ENCODE data around the gene RBMS2. TPM values are rescaled to one million over a fixed set of nuclear protein-coding genes. Genes with fewer than 3 reads are reported as not detected.
A peak's percentile ranks its signal among the peaks of the same experiment; 100 is the strongest.

The RBMS2 gene
- total and polyA plus RNA-seq, 10 of the 15 experiments (the other 5 are each of a cell fraction or from before 2014, with no cell fraction given): 0.56 to 7.1 (median 2.4) TPM

DNA sequence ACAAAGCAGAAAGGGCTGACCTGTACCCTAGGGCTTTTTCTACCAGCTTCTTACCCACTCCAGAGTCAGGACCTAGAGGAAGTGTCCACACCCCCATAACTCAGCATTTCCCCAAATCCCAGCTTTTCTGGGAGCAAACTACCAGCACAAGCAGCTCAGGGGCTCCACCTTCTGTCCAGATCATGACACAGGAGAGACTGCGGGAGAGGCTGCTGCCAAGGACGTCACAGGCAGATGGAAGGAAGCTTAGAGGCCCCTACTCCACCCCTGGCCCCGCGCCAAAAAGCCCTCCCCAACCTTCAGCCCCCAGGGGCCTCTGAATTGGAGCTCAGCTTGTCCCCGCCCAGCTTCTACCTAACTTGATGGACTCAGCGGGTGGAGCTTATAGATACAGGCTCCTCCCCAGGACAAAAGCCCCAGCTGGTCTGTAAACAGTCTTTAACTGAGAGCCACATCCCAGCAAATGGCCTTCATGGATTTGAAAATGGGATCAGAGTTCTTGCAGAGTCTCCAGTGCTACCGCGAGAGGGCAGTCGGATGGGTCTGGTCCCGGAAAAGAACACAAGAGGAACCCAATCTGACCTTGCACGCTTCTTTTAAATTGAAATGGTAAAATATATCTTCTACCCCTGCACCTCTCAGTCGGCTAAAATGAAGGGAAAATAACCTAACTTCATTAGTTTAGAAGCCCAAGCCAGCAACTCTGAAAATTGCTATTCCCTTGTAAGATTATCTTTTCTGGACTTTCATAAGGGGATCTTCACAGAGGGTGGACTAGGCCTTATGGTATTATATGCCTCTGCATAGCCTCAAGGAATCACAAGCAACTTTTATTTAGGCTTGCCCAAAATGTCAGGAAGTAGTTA lies 115.3 kb downstream of the RBMS2 start:
- Histone ChIP-seq H4K20me1 (ENCODE audit: control insufficient read depth, insufficient read depth) (no peaks in the 10 kb centered on the region), H3K27ac (ENCODE audit: control insufficient read depth, insufficient read depth) (peak overlapping the region; percentile 87), H3K79me2 (ENCODE audit: control insufficient read depth, insufficient read depth, low read length) (peaks cover 55% of the 10 kb centered on the region), H3K9me3 (replicated peaks; ENCODE audit: control insufficient read depth, insufficient read depth, low read length) (no peaks in the 10 kb centered on the region), H3K27me3 (replicated peaks in 1 of 2; ENCODE audit: control insufficient read depth in 2 of 2, insufficient read depth in 2 of 2, low read length in 1 of 2) (no peaks in the 10 kb centered on the region), H3K9ac (ENCODE audit: control insufficient read depth, insufficient read depth, low read length) (peak overlapping the region; percentile 92), H3K4me2 (ENCODE audit: control insufficient read depth, insufficient read depth) (peak overlapping the region; percentile 95), H3K36me3 (ENCODE audit: control insufficient read depth in 2 of 2, insufficient read depth in 2 of 2, low read length in 1 of 2) (peaks cover 6 to 22% of the 10 kb centered on the region in 2 experiments), H3K4me3 (peak overlapping the region; percentile 91), H2AFZ (ENCODE audit: control insufficient read depth, low read depth, low read length) (peak overlapping the region; percentile 73), H3K4me1 (ENCODE audit: control insufficient read depth, insufficient read depth, low read length) (peaks cover 21% of the 10 kb centered on the region)
- POLR2A ChIA-PET: interaction anchor here (0.6 to 6.9 kb wide), 24 partner anchors 9 to 520 kb away, joined by 3 to 155 read pairs (median 4); partner anchors contain the start of genes ATP5F1B, ESYT1, NACA and PTGES3
- DNase-seq (ENCODE audit: low read depth, low spot score) (peak; percentile 87), FAIRE-seq (peak; percentile 95), ATAC-seq (peak; percentile 69)
- 0% methylated on average over 12 of the region's 12 CpGs for WGBS (ENCODE audit: insufficient coverage, insufficient replicate concordance, low lambda C conversion rate, missing lambda C conversion rate)
- CTCF ChIA-PET: interaction anchor here (0.6 to 6.1 kb wide), 65 partner anchors 9 to 840 kb away, joined by 3 to 73 read pairs (median 5); partner anchors contain the start of genes ATP5F1B, HSD17B6, NACA and RBMS2
- RAD21 ChIA-PET (ENCODE audit: unreplicated experiment): interaction anchor here (0.6 to 10.0 kb wide), 59 partner anchors 9 to 592 kb away, joined by 3 to 176 read pairs (median 4); partner anchors contain the start of genes ATP5F1B, CNPY2, GLS2 and NACA
- SMC1A ChIA-PET (ENCODE audit: uncharacterized antibody, unreplicated experiment): interaction anchor here (0.6 to 6.1 kb wide), 42 partner anchors 8 to 655 kb away, joined by 3 to 68 read pairs (median 5); partner anchors contain the start of genes ATP5F1B, ESYT1, PTGES3 and SMARCC2
- intact Hi-C loops (cut with micrococcal nuclease; ENCODE audit: unreplicated experiment): loop anchor here (2.0 to 5.0 kb wide), 4 partner anchors 52 to 450 kb away; partner anchors contain the start of genes NAB2, NACA and PTGES3
- in situ Hi-C loops (cut with MboI): loop anchor here (10.0 kb wide), 1 partner anchor 448 kb away; the partner anchor contains the start of gene NAB2
- BruUV-seq (replicated peaks): TSS peak; percentile 75
- TF ChIP-seq BHLHE40 (IDR thresholded peaks at IDR 0.05; ENCODE audit: borderline replicate concordance in 1 of 2, low read depth in 2 of 2, low read length in 1 of 2): peak; percentile 52 to 62; a peak in 2 of 4 replicates
- peak; percentile 72 to 89 (median 81) for TF ChIP-seq CTCF (IDR thresholded peaks at IDR 0.05 in 2 of 3, conservative IDR thresholded peaks at IDR 0.05 in 1 of 3; ENCODE audit: control insufficient read depth in 2 of 3, extremely low read depth in 1 of 3, insufficient read depth in 1 of 3, low read depth in 3 of 3, low read length in 3 of 3)
- peak; percentile 86 for TF ChIP-seq POLR2AphosphoS5 (IDR thresholded peaks at IDR 0.05; ENCODE audit: low read length)
- no peak for TF ChIP-seq CBX3 (IDR thresholded peaks at IDR 0.05; ENCODE audit: borderline replicate concordance, low read depth)
- TF ChIP-seq, protein P1, sequence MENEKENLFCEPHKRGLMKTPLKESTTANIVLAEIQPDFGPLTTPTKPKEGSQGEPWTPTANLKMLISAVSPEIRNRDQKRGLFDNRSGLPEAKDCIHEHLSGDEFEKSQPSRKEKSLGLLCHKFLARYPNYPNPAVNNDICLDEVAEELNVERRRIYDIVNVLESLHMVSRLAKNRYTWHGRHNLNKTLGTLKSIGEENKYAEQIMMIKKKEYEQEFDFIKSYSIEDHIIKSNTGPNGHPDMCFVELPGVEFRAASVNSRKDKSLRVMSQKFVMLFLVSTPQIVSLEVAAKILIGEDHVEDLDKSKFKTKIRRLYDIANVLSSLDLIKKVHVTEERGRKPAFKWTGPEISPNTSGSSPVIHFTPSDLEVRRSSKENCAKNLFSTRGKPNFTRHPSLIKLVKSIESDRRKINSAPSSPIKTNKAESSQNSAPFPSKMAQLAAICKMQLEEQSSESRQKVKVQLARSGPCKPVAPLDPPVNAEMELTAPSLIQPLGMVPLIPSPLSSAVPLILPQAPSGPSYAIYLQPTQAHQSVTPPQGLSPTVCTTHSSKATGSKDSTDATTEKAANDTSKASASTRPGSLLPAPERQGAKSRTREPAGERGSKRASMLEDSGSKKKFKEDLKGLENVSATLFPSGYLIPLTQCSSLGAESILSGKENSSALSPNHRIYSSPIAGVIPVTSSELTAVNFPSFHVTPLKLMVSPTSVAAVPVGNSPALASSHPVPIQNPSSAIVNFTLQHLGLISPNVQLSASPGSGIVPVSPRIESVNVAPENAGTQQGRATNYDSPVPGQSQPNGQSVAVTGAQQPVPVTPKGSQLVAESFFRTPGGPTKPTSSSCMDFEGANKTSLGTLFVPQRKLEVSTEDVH (IDR thresholded peaks at IDR 0.05; ENCODE audit: low read depth, partially characterized antibody): peak; percentile 65
- no peak for TF ChIP-seq KAT2A (conservative IDR thresholded peaks at IDR 0.05; ENCODE audit: control insufficient read depth, low read depth, low read length)
- TF ChIP-seq IKZF1 (conservative IDR thresholded peaks at IDR 0.05): peak; percentile 98
- TF ChIP-seq SIN3A (IDR thresholded peaks at IDR 0.05; ENCODE audit: low read depth, low read length): peak; percentile 62
- TF ChIP-seq ZSCAN29 (IDR thresholded peaks at IDR 0.05): no peak
- TF ChIP-seq, protein P2, sequence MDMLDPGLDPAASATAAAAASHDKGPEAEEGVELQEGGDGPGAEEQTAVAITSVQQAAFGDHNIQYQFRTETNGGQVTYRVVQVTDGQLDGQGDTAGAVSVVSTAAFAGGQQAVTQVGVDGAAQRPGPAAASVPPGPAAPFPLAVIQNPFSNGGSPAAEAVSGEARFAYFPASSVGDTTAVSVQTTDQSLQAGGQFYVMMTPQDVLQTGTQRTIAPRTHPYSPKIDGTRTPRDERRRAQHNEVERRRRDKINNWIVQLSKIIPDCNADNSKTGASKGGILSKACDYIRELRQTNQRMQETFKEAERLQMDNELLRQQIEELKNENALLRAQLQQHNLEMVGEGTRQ (IDR thresholded peaks at IDR 0.05; ENCODE audit: borderline replicate concordance, low read depth, low read length): no peak
- TF ChIP-seq, protein P3, sequence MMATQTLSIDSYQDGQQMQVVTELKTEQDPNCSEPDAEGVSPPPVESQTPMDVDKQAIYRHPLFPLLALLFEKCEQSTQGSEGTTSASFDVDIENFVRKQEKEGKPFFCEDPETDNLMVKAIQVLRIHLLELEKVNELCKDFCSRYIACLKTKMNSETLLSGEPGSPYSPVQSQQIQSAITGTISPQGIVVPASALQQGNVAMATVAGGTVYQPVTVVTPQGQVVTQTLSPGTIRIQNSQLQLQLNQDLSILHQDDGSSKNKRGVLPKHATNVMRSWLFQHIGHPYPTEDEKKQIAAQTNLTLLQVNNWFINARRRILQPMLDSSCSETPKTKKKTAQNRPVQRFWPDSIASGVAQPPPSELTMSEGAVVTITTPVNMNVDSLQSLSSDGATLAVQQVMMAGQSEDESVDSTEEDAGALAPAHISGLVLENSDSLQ (IDR thresholded peaks at IDR 0.05): peak; percentile 90
- 0 out of 2 replicates have a peak, but pooled peaks have one; percentile 10 for TF ChIP-seq SREBF2 (IDR thresholded peaks at IDR 0.05; ENCODE audit: low read length)
- no peak for TF ChIP-seq RAD51 (IDR thresholded peaks at IDR 0.05)
- no peak for TF ChIP-seq RUNX3 (IDR thresholded peaks at IDR 0.05; ENCODE audit: low read length)
- TF ChIP-seq ZNF24 (IDR thresholded peaks at IDR 0.05): peak; percentile 87
